ENCODE results near the gene SLC17A5. TPM values are rescaled to one million over a fixed set of nuclear protein-coding genes. Genes with fewer than 3 reads are reported as not detected.

SLC17A5 gene
- total RNA-seq, 2 experiments from 2014 or later: 7.4 to 9.6 TPM

DNA sequence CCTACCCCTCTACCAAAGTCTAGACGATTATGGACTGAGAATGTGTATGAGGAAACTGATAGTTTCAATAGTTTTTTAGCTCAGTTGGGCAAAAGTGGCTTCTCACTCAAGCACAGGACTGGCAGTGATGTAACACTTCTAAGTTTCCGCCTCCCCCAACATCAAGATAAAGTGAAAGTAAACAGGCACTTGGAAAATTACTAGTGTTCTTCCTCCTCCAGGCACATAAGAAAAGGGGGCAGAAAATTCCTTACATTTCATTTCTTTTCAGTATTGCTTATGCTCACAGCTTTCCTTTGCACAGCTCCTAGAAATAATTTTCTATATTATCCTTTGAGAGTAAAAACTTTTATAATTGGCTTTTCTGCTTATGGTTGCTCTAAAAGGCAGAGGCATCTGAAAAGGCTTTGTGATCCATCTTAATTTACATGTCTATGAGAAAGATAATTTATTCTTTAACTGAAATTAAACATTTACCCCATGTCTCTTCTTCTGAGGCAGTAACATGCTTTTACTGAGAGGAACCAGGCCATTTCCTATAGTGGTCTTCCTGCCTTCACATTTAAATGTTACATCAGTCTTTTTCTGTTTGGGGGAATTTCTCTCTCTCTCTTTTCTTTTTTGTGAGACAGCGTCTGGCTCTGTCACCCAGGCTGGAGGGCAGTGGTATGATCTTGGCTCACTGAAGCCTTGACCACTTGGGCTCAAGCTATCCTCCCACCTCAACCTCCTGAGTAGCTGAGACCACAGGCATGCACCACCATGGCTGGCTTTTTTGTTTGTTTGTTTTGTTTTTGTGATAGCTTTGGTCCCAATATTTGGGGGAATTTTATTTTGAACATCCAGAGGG lies 68.0 kb downstream of the SLC17A5 start:
- no peaks in the 10 kb centered on the region; the same call in 1 of the 2 replicates for H3K9me3 ChIP-seq (ENCODE audit: low read length)
- intact Hi-C loops (cut with micrococcal nuclease; ENCODE audit: unreplicated experiment): loop anchor here (1.0 to 5.0 kb wide), 2 partner anchors 64 to 67 kb away; partner anchors contain the start of genes EEF1A1 and SLC17A5
- no peak for TF ChIP-seq EZH2phosphoT487 (IDR thresholded peaks at IDR 0.05; ENCODE audit: borderline replicate concordance, low read depth, low read length)
- TF ChIP-seq, protein P1, sequence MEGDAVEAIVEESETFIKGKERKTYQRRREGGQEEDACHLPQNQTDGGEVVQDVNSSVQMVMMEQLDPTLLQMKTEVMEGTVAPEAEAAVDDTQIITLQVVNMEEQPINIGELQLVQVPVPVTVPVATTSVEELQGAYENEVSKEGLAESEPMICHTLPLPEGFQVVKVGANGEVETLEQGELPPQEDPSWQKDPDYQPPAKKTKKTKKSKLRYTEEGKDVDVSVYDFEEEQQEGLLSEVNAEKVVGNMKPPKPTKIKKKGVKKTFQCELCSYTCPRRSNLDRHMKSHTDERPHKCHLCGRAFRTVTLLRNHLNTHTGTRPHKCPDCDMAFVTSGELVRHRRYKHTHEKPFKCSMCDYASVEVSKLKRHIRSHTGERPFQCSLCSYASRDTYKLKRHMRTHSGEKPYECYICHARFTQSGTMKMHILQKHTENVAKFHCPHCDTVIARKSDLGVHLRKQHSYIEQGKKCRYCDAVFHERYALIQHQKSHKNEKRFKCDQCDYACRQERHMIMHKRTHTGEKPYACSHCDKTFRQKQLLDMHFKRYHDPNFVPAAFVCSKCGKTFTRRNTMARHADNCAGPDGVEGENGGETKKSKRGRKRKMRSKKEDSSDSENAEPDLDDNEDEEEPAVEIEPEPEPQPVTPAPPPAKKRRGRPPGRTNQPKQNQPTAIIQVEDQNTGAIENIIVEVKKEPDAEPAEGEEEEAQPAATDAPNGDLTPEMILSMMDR (conservative IDR thresholded peaks at IDR 0.05; ENCODE audit: low read length): no peak
- H3K4me3 ChIP-seq (ENCODE audit: low read depth, low read length, poor library complexity, severe bottlenecking): peak overlapping the region; percentile 56
- peak overlapping the region; percentile 78 for H3K27ac ChIP-seq (ENCODE audit: low read depth, low read length, poor library complexity, severe bottlenecking)
- TSS peak; percentile 88 for BruUV-seq (replicated peaks)
- no peaks in the 10 kb centered on the region for H3K9me2 ChIP-seq (ENCODE audit: insufficient read depth, low read length)
- H3K36me3 ChIP-seq (ENCODE audit: insufficient read depth, low read length): no peaks in the 10 kb centered on the region
- peak overlapping the region; percentile 97 for H2AFZ ChIP-seq (ENCODE audit: low read length)
- no peaks in the 10 kb centered on the region for H4K20me1 ChIP-seq (ENCODE audit: insufficient read depth, low read length)
- DNase-seq (ENCODE audit: low spot score): peak; percentile 70
- CTCF ChIA-PET (ENCODE audit: unreplicated experiment): interaction anchor here (0.9 to 1.4 kb wide), 4 partner anchors 63 to 73 kb away, joined by 3 to 5 read pairs (median 4); no protein-coding TSS in a partner anchor
- H3K4me2 ChIP-seq (ENCODE audit: low read length): peak overlapping the region; percentile 76
- no peaks in the 10 kb centered on the region for H3K79me2 ChIP-seq (ENCODE audit: insufficient read depth, low read depth, low read length)
- POLR2A ChIA-PET: interaction anchor here (0.7 to 2.8 kb wide), 28 partner anchors 12 to 251 kb away, joined by 3 to 33 read pairs (median 5); partner anchors contain the start of genes EEF1A1 and MTO1
- H3K4me1 ChIP-seq (ENCODE audit: insufficient read depth, low read length, poor library complexity, severe bottlenecking): peaks cover 21% of the 10 kb centered on the region

DNA sequence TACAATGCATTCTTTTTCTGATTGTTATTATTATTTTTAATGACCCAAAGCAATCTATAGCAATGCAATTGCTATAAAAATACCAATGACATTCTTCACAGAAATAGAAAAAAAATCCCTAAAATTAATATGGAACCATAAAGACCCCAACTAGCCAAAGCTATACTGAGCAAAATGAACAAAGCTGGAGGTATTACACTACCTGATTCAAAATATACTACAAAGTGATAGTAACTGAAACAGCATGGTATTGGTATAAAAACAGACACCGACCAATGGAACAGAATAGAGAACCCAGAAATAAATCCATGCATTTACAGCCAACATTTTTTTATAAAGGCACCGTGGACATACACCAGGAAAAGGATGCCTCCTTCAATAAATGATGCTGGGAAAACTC lies 72.5 kb downstream of the SLC17A5 start:
- H3K79me2 ChIP-seq (ENCODE audit: insufficient read depth, low read depth, low read length): no peaks in the 10 kb centered on the region
- H3K4me3 ChIP-seq (ENCODE audit: low read depth, low read length, poor library complexity, severe bottlenecking): no peak overlapping the region
- H2AFZ ChIP-seq (ENCODE audit: low read length): no peak overlapping the region
- no peak overlapping the region for H3K27ac ChIP-seq (ENCODE audit: low read depth, low read length, poor library complexity, severe bottlenecking)
- peaks cover 25% of the 10 kb centered on the region for H3K4me1 ChIP-seq (ENCODE audit: insufficient read depth, low read length, poor library complexity, severe bottlenecking)
- no TSS peak for BruUV-seq (replicated peaks)
- no peaks in the 10 kb centered on the region for H4K20me1 ChIP-seq (ENCODE audit: insufficient read depth, low read length)
- no peak overlapping the region for H3K4me2 ChIP-seq (ENCODE audit: low read length)
- POLR2A ChIA-PET: interaction anchor here (0.7 to 1.7 kb wide), 3 partner anchors 22 to 60 kb away, joined by 3 to 5 read pairs (median 4); no protein-coding TSS in a partner anchor
- H3K36me3 ChIP-seq (ENCODE audit: insufficient read depth, low read length): no peaks in the 10 kb centered on the region
- no peaks in the 10 kb centered on the region for H3K9me2 ChIP-seq (ENCODE audit: insufficient read depth, low read length)
- CTCF ChIA-PET (ENCODE audit: unreplicated experiment): no interaction called here
- no peaks in the 10 kb centered on the region; the same call in 1 of the 2 replicates for H3K9me3 ChIP-seq (ENCODE audit: low read length)
- intact Hi-C loops (cut with micrococcal nuclease; ENCODE audit: unreplicated experiment): no loop called here
- no peak for DNase-seq (ENCODE audit: low spot score)
- TF ChIP-seq, protein P1 (conservative IDR thresholded peaks at IDR 0.05; ENCODE audit: low read length): no peak
- no peak for TF ChIP-seq EZH2phosphoT487 (IDR thresholded peaks at IDR 0.05; ENCODE audit: borderline replicate concordance, low read depth, low read length)
